Measurements from ENCODE around the gene BORCS6. TPM values are rescaled to one million over a fixed set of nuclear protein-coding genes. Genes with fewer than 3 reads are reported as not detected.

The BORCS6 gene
- total and polyA plus RNA-seq, 9 of the 15 experiments (the other 6 are each of a cell fraction or from before 2014, with no cell fraction given), result 0.01 to 7.4 (median 2.3) TPM

DNA sequence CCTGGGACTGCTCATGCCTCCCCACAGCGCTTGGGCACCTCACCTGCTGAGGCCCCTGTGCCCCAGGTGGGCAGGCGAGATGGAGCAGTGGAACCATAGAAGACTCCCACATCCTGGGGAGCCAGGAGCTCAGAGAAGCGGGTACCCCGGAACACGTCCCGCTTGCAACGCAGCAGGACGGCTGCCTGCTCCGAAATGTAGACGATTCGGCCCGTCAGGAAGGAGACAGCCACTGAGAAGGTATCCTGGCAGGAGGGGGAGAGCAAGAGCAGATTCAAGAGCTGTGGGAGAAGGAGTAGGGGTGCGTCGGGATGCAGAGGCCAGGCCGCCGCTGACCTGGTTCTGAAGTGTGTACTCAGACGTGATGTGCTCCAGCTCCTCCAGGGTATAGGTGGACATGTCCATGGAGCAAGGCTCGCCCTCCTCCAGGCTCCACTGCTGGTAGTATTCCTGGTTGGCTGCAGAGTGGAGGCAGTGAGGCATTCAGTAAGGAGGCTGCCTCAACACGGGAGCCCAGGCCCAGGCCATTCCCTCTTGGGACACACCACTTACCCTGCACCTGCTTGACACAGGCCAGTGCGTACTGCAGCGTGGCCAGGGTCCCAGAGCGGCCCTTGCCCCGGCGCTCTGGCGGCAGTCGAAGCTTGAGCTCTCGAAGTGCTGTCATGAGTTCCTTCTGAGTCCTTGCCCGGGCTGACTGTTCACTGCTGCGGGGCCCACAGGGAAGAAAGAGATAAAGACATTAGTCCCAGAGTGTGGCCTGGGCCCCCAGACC, 40.4 kb downstream of the BORCS6 start (continued):
- TF ChIP-seq, protein P1, sequence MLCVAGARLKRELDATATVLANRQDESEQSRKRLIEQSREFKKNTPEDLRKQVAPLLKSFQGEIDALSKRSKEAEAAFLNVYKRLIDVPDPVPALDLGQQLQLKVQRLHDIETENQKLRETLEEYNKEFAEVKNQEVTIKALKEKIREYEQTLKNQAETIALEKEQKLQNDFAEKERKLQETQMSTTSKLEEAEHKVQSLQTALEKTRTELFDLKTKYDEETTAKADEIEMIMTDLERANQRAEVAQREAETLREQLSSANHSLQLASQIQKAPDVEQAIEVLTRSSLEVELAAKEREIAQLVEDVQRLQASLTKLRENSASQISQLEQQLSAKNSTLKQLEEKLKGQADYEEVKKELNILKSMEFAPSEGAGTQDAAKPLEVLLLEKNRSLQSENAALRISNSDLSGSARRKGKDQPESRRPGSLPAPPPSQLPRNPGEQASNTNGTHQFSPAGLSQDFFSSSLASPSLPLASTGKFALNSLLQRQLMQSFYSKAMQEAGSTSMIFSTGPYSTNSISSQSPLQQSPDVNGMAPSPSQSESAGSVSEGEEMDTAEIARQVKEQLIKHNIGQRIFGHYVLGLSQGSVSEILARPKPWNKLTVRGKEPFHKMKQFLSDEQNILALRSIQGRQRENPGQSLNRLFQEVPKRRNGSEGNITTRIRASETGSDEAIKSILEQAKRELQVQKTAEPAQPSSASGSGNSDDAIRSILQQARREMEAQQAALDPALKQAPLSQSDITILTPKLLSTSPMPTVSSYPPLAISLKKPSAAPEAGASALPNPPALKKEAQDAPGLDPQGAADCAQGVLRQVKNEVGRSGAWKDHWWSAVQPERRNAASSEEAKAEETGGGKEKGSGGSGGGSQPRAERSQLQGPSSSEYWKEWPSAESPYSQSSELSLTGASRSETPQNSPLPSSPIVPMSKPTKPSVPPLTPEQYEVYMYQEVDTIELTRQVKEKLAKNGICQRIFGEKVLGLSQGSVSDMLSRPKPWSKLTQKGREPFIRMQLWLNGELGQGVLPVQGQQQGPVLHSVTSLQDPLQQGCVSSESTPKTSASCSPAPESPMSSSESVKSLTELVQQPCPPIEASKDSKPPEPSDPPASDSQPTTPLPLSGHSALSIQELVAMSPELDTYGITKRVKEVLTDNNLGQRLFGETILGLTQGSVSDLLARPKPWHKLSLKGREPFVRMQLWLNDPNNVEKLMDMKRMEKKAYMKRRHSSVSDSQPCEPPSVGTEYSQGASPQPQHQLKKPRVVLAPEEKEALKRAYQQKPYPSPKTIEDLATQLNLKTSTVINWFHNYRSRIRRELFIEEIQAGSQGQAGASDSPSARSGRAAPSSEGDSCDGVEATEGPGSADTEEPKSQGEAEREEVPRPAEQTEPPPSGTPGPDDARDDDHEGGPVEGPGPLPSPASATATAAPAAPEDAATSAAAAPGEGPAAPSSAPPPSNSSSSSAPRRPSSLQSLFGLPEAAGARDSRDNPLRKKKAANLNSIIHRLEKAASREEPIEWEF (CRISPR knock-in tag; IDR thresholded peaks at IDR 0.05), result no peak
- TF ChIP-seq XRCC3 (IDR thresholded peaks at IDR 0.05) (no peak), HCFC1 (IDR thresholded peaks at IDR 0.05; ENCODE audit: low read depth, low read length) (no peak), CREBBP (IDR thresholded peaks at IDR 0.05; ENCODE audit: low read depth, low read length) (no peak), ZNF282 (CRISPR knock-in tag; IDR thresholded peaks at IDR 0.05) (no peak)
- TF ChIP-seq, protein P2, sequence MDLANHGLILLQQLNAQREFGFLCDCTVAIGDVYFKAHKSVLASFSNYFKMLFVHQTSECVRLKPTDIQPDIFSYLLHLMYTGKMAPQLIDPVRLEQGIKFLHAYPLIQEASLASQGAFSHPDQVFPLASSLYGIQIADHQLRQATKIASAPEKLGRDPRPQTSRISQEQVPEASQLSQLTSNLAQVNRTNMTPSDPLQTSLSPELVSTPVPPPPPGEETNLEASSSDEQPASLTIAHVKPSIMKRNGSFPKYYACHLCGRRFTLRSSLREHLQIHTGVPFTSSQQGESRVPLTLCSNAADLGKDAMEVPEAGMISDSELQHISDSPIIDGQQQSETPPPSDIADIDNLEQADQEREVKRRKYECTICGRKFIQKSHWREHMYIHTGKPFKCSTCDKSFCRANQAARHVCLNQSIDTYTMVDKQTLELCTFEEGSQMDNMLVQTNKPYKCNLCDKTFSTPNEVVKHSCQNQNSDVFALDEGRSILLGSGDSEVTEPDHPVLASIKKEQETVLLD (IDR thresholded peaks at IDR 0.05), result no peak
